OCI-LY7 (cell line): ENCODE results near the gene GNAL.

Source experiments
- CTCF ChIP-seq: fragments of 200-600 bp; sonication (generic); conservative IDR thresholded peaks from 2 replicates; pipeline ENCODE4 v1.5.1; 2014; ENCODE audit warnings: mild to moderate bottlenecking, antibody characterized with exemption, low read length, moderate library complexity, mixed read lengths
- EZH2phosphoT487 ChIP-seq: fragments of 200-600 bp; sonication (generic); IDR thresholded peaks from 2 replicates; pipeline ENCODE4 v1.6.1; 2018; ENCODE audit warnings: low read depth, borderline replicate concordance, mild to moderate bottlenecking, mixed run types, antibody characterized with exemption, low read length, moderate library complexity, mixed read lengths

GRCh38 chr18:11757084-11757590, 68.1 kb downstream of the GNAL start:
- TF ChIP-seq CTCF (no peak), EZH2phosphoT487 (no peak)
